Endothelial cell of umbilical vein (primary cell): Measurements from ENCODE around the gene CCNB1.

ENCODE experiments used
- CTCF ChIP-seq, 2 donors: IDR thresholded peaks; 1 replicate in 1 of 2; 2 replicates in 1 of 2; pipeline ENCODE4 v1.5.1; 2011; ENCODE audit warnings: low read length in 2 of 2, mild to moderate bottlenecking in 2 of 2, moderate library complexity in 2 of 2, control low read depth in 1 of 2, inconsistent platforms in 1 of 2, low read depth in 1 of 2; ENCODE audit not compliant: insufficient read depth in 1 of 2; ENCODE audit errors: extremely low read depth in 1 of 2
- EZH2 ChIP-seq: IDR thresholded peaks from 2 replicates; pipeline ENCODE4 v1.6.1; 2012; ENCODE audit warnings: borderline replicate concordance, low read depth, mild to moderate bottlenecking, moderate library complexity, low read length, inconsistent platforms; ENCODE audit not compliant: severe bottlenecking
- POLR2AphosphoS5 ChIP-seq: IDR thresholded peaks from 2 replicates; pipeline ENCODE4 v1.6.1; 2012; ENCODE audit warnings: low read depth, mild to moderate bottlenecking, control low read depth, low read length, moderate library complexity; ENCODE audit not compliant: insufficient read depth

GRCh38 chr5:69170495-69170894 lies 3.5 kb downstream of the CCNB1 start:
- no peak for TF ChIP-seq POLR2AphosphoS5
- TF ChIP-seq CTCF (IDR thresholded peaks at IDR 0.05; ENCODE audit: extremely low read depth in 1 of 2, insufficient read depth in 1 of 2, low read depth in 1 of 2, low read length in 2 of 2), result no peak
- no peak for TF ChIP-seq EZH2
